H1 (cell line): ENCODE data around the gene PDS5A. TPM values are rescaled to one million over a fixed set of nuclear protein-coding genes. Genes with fewer than 3 reads are reported as not detected.

Experiments
- CTCF ChIA-PET: fragments of 300-600 bp; sonication (Branson Sonifier 250); formaldehyde crosslinking; loops from one replicate; lab custom pipeline; 2021; ENCODE audit not compliant: partially characterized antibody; lab: Charles Lee
- POLR2A ChIA-PET: fragments of 300-600 bp; sonication (Branson Sonifier 250); formaldehyde crosslinking; loops from one replicate; lab custom pipeline; 2021; ENCODE audit warnings: inconsistent platforms; ENCODE audit not compliant: partially characterized antibody; lab: Charles Lee
- DNase-seq, 2 experiments: peaks; one replicate each; pipeline versions ENCODE4 v3.0.0 to v3.0.0-alpha.2; 2010 to 2022; ENCODE audit warnings: low spot score in 2 of 2, low read depth in 1 of 2, mixed read lengths in 1 of 2
- FAIRE-seq: peaks from 2 replicates; lab custom pipeline; 2011; peaks lifted over from hg19 to GRCh38; lab: Jason Lieb, UNC
- H2AFZ ChIP-seq: 2 replicates; pipeline ENCODE4 v1.8.1; 2012; ENCODE audit warnings: low read length, inconsistent platforms
- H2AK5ac ChIP-seq: 2 replicates; pipeline ENCODE4 v1.6.1; 2013; ENCODE audit warnings: low read depth, low read length
- H2BK120ac ChIP-seq: replicated peaks from 2 replicates; pipeline ENCODE3; 2013; ENCODE audit warnings: low read depth, low read length, inconsistent platforms
- H2BK12ac ChIP-seq: 2 replicates; pipeline ENCODE4 v1.6.1; 2013; ENCODE audit warnings: low read depth, low read length
- H2BK15ac ChIP-seq: 2 replicates; pipeline ENCODE4 v1.6.1; 2013; ENCODE audit warnings: low read length
- H2BK20ac ChIP-seq: 2 replicates; pipeline ENCODE4 v1.6.1; 2013; ENCODE audit warnings: low read length
- H2BK5ac ChIP-seq: 2 replicates; pipeline ENCODE4 v1.6.1; 2013; ENCODE audit warnings: low read depth, low read length
- H3K14ac ChIP-seq: 2 replicates; pipeline ENCODE4 v1.6.1; 2013; ENCODE audit warnings: inconsistent platforms; ENCODE audit not compliant: insufficient read length
- H3K18ac ChIP-seq: 2 replicates; pipeline ENCODE4 v1.6.1; 2013; ENCODE audit warnings: low read length; ENCODE audit errors: extremely low read depth
- H3K23ac ChIP-seq: 2 replicates; pipeline ENCODE4 v1.6.1; 2013; ENCODE audit warnings: inconsistent platforms; ENCODE audit not compliant: insufficient read length
- H3K23me2 ChIP-seq: 2 replicates; pipeline ENCODE4 v1.6.1; 2013; ENCODE audit warnings: low read depth, low read length
- H3K27ac ChIP-seq: 2 replicates; pipeline ENCODE4 v1.6.1; 2011; ENCODE audit warnings: low read depth, low read length, inconsistent platforms
- H3K27me3 ChIP-seq, 4 experiments: replicated peaks in 1 of 4; 1 replicate in 1 of 4; 2 replicates in 3 of 4; pipeline versions ENCODE4 v1.6.1 to v1.8.1; 2011 to 2013; ENCODE audit warnings: low read length in 3 of 4, mild to moderate bottlenecking in 3 of 4, inconsistent platforms in 2 of 4, mixed read lengths in 2 of 4, moderate library complexity in 1 of 4; ENCODE audit not compliant: control insufficient read depth in 3 of 4, insufficient read depth in 3 of 4; ENCODE audit errors: extremely low read depth in 1 of 4
- H3K36me3 ChIP-seq, 4 experiments: 2 replicates each; pipeline versions ENCODE4 v1.6.1 to v1.8.1; 2011 to 2013; ENCODE audit warnings: mild to moderate bottlenecking in 4 of 4, low read length in 3 of 4, moderate library complexity in 2 of 4, control low read depth in 1 of 4, inconsistent platforms in 1 of 4; ENCODE audit not compliant: insufficient read depth in 4 of 4, control insufficient read depth in 2 of 4
- H3K4ac ChIP-seq: replicated peaks from 2 replicates; pipeline ENCODE3; 2013; ENCODE audit warnings: low read length, low read depth, mixed read lengths, inconsistent platforms; ENCODE audit not compliant: insufficient read length
- H3K4me1 ChIP-seq, 4 experiments: replicated peaks in 1 of 4; 1 replicate in 1 of 4; 2 replicates in 3 of 4; pipeline versions ENCODE4 v1.6.1 to v1.8.1; 2011 to 2013; ENCODE audit warnings: low read length in 3 of 4, inconsistent platforms in 2 of 4, mixed read lengths in 1 of 4; ENCODE audit not compliant: insufficient read depth in 4 of 4, control insufficient read depth in 3 of 4
- H3K4me2 ChIP-seq, 2 experiments: 2 replicates each; pipeline versions ENCODE4 v1.6.1 to v1.8.1; 2011 to 2013; ENCODE audit warnings: low read depth in 2 of 2, low read length in 2 of 2, control low read depth in 1 of 2, inconsistent platforms in 1 of 2, mild to moderate bottlenecking in 1 of 2; ENCODE audit not compliant: insufficient read depth in 1 of 2
- H3K4me3 ChIP-seq, 4 experiments: fragments of 200-600, 300-600 bp in 1 of 4; sonication (generic), shearing (Covaris generic), sonication (Bioruptor Twin) in 1 of 4; 2 replicates each; pipeline versions ENCODE4 v1.5.1 to v1.8.1; 2011 to 2016; ENCODE audit warnings: low read length in 4 of 4, low read depth in 3 of 4, control low read depth in 2 of 4, inconsistent platforms in 2 of 4, mild to moderate bottlenecking in 2 of 4, mixed read lengths in 1 of 4, moderate library complexity in 1 of 4; ENCODE audit not compliant: insufficient read depth in 2 of 4; ENCODE audit errors: extremely low read depth in 1 of 4
- H3K56ac ChIP-seq: replicated peaks from 2 replicates; pipeline ENCODE3; 2013; ENCODE audit warnings: low read depth, mild to moderate bottlenecking, mixed read lengths, low read length, inconsistent platforms; ENCODE audit not compliant: insufficient read length
- H3K79me1 ChIP-seq: 2 replicates; pipeline ENCODE4 v1.6.1; 2013; ENCODE audit warnings: low read depth, low read length, control low read depth
- H3K79me2 ChIP-seq, 2 experiments: 2 replicates each; pipeline versions ENCODE4 v1.6.1 to v1.8.1; 2012 to 2013; ENCODE audit warnings: low read length in 2 of 2, mild to moderate bottlenecking in 2 of 2, inconsistent platforms in 1 of 2; ENCODE audit not compliant: insufficient read depth in 2 of 2, control insufficient read depth in 1 of 2
- H3K9ac ChIP-seq, 4 experiments: replicated peaks in 1 of 4; 1 replicate in 1 of 4; 2 replicates in 3 of 4; pipeline versions ENCODE4 v1.6.1 to v1.8.1; 2011 to 2013; ENCODE audit warnings: low read depth in 3 of 4, low read length in 3 of 4, control low read depth in 2 of 4, mild to moderate bottlenecking in 2 of 4, moderate library complexity in 2 of 4, inconsistent platforms in 1 of 4; ENCODE audit errors: extremely low read depth in 1 of 4
- H3K9me3 ChIP-seq, 2 experiments: 2 replicates each; pipeline versions ENCODE4 v1.6.1 to v1.8.1; 2012 to 2013; ENCODE audit warnings: mild to moderate bottlenecking in 2 of 2, moderate library complexity in 2 of 2, control low read depth in 1 of 2, inconsistent platforms in 1 of 2, low read depth in 1 of 2, low read length in 1 of 2, mixed read lengths in 1 of 2; ENCODE audit not compliant: insufficient read depth in 2 of 2
- H4K20me1 ChIP-seq, 2 experiments: replicated peaks in 1 of 2; 2 replicates each; pipeline versions ENCODE3 to v1.8.1; 2011 to 2013; ENCODE audit warnings: inconsistent platforms in 2 of 2, low read length in 2 of 2, mild to moderate bottlenecking in 1 of 2; ENCODE audit not compliant: insufficient read depth in 2 of 2, control insufficient read depth in 1 of 2
- H4K5ac ChIP-seq: 2 replicates; pipeline ENCODE4 v1.6.1; 2013; ENCODE audit warnings: low read length, low read depth, mixed read lengths, inconsistent platforms; ENCODE audit not compliant: insufficient read length
- H4K8ac ChIP-seq: 2 replicates; pipeline ENCODE4 v1.8.0; 2013; ENCODE audit warnings: mild to moderate bottlenecking, moderate library complexity, low read length, inconsistent platforms; ENCODE audit not compliant: insufficient read depth; ENCODE audit errors: extremely low read depth
- H4K91ac ChIP-seq: replicated peaks from 2 replicates; pipeline ENCODE3; 2013; ENCODE audit warnings: low read length, mixed read lengths, inconsistent platforms; ENCODE audit not compliant: insufficient read length
- ASH2L ChIP-seq: fragments of 200-600, 300-600 bp; sonication (generic); IDR thresholded peaks from one replicate; pipeline ENCODE4 v1.7.1; 2017; ENCODE audit warnings: low read length
- CBX5 ChIP-seq: fragments of 300-800, 300-1000 bp; sonication (generic); IDR thresholded peaks from 2 replicates; pipeline ENCODE4 v1.7.1; 2016; ENCODE audit warnings: antibody characterized with exemption, low read length, low read depth
- EP300 ChIP-seq, 2 experiments: IDR thresholded peaks; 1 replicate in 1 of 2; 2 replicates in 1 of 2; pipeline ENCODE4 v1.6.1; 2011 to 2012; ENCODE audit warnings: low read depth in 2 of 2, low read length in 2 of 2, mild to moderate bottlenecking in 2 of 2, borderline replicate concordance in 1 of 2, inconsistent platforms in 1 of 2, moderate library complexity in 1 of 2
- FOSL1 ChIP-seq: IDR thresholded peaks from 2 replicates; pipeline ENCODE4 v1.6.1; 2011; ENCODE audit warnings: mild to moderate bottlenecking, low read depth, low read length, moderate library complexity; ENCODE audit not compliant: insufficient read depth
- HDAC2 ChIP-seq, 2 experiments: fragments of 300-600 bp in 1 of 2; sonication (generic) in 1 of 2; IDR thresholded peaks; 2 replicates each; pipeline ENCODE4 v1.6.1; 2011 to 2012; ENCODE audit warnings: low read depth in 2 of 2, low read length in 2 of 2, mild to moderate bottlenecking in 2 of 2, moderate library complexity in 2 of 2, borderline replicate concordance in 1 of 2, inconsistent platforms in 1 of 2
- MAFK ChIP-seq: IDR thresholded peaks from 2 replicates; pipeline ENCODE4 v1.6.1; 2012; ENCODE audit warnings: low read depth, mild to moderate bottlenecking, improper control_type of control experiment, low read length
- NANOG ChIP-seq: IDR thresholded peaks from 2 replicates; pipeline ENCODE4 v1.6.1; 2011; ENCODE audit warnings: low read length, low read depth, mild to moderate bottlenecking, inconsistent platforms; ENCODE audit not compliant: insufficient read depth, poor library complexity, severe bottlenecking
- POLR2AphosphoS5 ChIP-seq: IDR thresholded peaks from 2 replicates; pipeline ENCODE4 v1.6.1; 2011; ENCODE audit warnings: low read depth, low read length
- RFX5 ChIP-seq: IDR thresholded peaks from 2 replicates; pipeline ENCODE4 v1.6.1; 2011; ENCODE audit warnings: low read depth, low read length, improper control_type of control experiment, borderline replicate concordance
- SAP30 ChIP-seq: fragments of 300-600 bp; sonication (generic); IDR thresholded peaks from 2 replicates; pipeline ENCODE4 v1.7.1; 2012; ENCODE audit warnings: low read length, moderate library complexity, mild to moderate bottlenecking, inconsistent platforms; ENCODE audit not compliant: insufficient read depth, insufficient replicate concordance
- SIN3A ChIP-seq, 2 experiments: IDR thresholded peaks in 1 of 2; conservative IDR thresholded peaks in 1 of 2; 2 replicates each; pipeline ENCODE4 v1.6.1; 2011 to 2012; ENCODE audit warnings: low read length in 2 of 2, improper control_type of control experiment in 1 of 2, low read depth in 1 of 2, mild to moderate bottlenecking in 1 of 2
- SP2 ChIP-seq: IDR thresholded peaks from 2 replicates; pipeline ENCODE4 v1.6.1; 2012; ENCODE audit warnings: mild to moderate bottlenecking, low read length, inconsistent platforms
- TCF12 ChIP-seq: IDR thresholded peaks from 2 replicates; pipeline ENCODE4 v1.6.1; 2011; ENCODE audit warnings: low read depth, mild to moderate bottlenecking, low read length
- TEAD4 ChIP-seq: IDR thresholded peaks from 2 replicates; pipeline ENCODE4 v1.6.1; 2012; ENCODE audit warnings: low read depth, low read length, inconsistent platforms, mixed read lengths
- WGBS, 2 experiments: shearing (Covaris generic) in 1 of 2; methylation state at CpG; one replicate each; pipeline versions ENCODE4 v1.1.6 to v1.1.7; 2013 to 2015; ENCODE audit warnings: low lambda C conversion rate in 2 of 2, mixed read lengths in 2 of 2, inconsistent platforms in 1 of 2, low coverage in 1 of 2, missing lambda C conversion rate in 1 of 2; ENCODE audit not compliant: insufficient replicate concordance in 2 of 2, insufficient coverage in 1 of 2, insufficient read length in 1 of 2; ENCODE audit errors: extremely low coverage in 1 of 2, missing lambda C conversion rate in 1 of 2; 5-methylcytosine and 5-hydroxymethylcytosine counted together
- polyA plus RNA-seq, 7 experiments: library from polyadenylated mRNA; depleted of rRNA in 3 of 7; stranded (reverse) in 5 of 7; unstranded in 2 of 7; fragments of >200 nt in 5 of 7; fragments of 200-250 nt in 2 of 7; gene quantifications; 1 replicate in 5 of 7; 2 replicates in 1 of 7; 4 replicates in 1 of 7; pipeline versions ENCODE4 v1.2.1 to v1.2.3, GENCODE V29; 2011 to 2013; ENCODE audit warnings: missing spikeins in 2 of 7, mixed read lengths in 2 of 7
- total RNA-seq: library from RNA; stranded (reverse); fragmentation: NEBNext Ultra II Directional; extraction: Animal tissue kit (Norgen Biotek cat#: 25700); gene quantifications from 2 replicates; pipeline ENCODE4 v1.2.1, GENCODE V29; 2021

Gene PDS5A
- total and polyA plus RNA-seq, 2 of the 8 experiments (the other 6 are each of a cell fraction or from before 2014, with no cell fraction given), result 15.5 to 76.6 TPM

DNA sequence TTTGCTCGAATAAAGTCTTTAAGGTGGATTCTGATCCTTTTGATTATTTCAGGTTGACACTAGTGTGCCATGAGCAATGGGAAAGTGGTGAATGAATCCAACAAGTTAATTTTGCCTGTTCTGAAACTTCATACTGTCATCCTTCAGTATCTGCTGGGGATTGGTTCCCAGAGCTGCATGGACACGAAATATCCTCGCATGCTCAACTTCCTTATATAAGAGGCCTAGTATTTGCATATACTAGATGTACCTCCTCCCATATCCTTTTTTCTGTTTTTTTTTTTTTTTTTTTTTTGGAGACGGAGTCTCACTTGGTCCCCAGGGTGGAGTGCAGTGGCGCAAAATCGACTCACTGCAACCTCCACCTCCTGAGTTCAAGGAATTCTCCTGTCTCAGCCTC, 23.0 kb upstream of the PDS5A start:
- CTCF ChIA-PET, result interaction anchor here (0.5 to 1.1 kb wide), 2 partner anchors 325 to 433 kb away, joined by 3 read pairs; no protein-coding TSS in a partner anchor

More for the DNA sequence above, 23.0 kb upstream of the PDS5A start:
- FAIRE-seq (no peak), DNase-seq (no peak)
- Histone ChIP-seq H4K5ac (no peak overlapping the region), H3K79me2 (no peaks in the 10 kb centered on the region), H2BK12ac (no peak overlapping the region), H3K23me2 (no peaks in the 10 kb centered on the region), H3K79me1 (no peaks in the 10 kb centered on the region), H2AFZ (no peak overlapping the region), H3K36me3 (no peaks in the 10 kb centered on the region), H3K18ac (no peak overlapping the region), H3K9ac (no peak overlapping the region), H4K20me1 (no peaks in the 10 kb centered on the region), H3K14ac (no peak overlapping the region), H3K56ac (no peak overlapping the region), H2BK20ac (no peak overlapping the region), H3K4me1 (no peaks in the 10 kb centered on the region), H2BK5ac (no peak overlapping the region), H3K23ac (no peak overlapping the region), H3K4me2 (no peak overlapping the region), H3K4me3 (no peak overlapping the region), H3K27ac (no peak overlapping the region), H3K27me3 (no peaks in the 10 kb centered on the region), H3K9me3 (no peaks in the 10 kb centered on the region), H2BK15ac (no peak overlapping the region), H4K8ac (no peak overlapping the region), H2BK120ac (no peak overlapping the region), H4K91ac (no peak overlapping the region), H2AK5ac (no peak overlapping the region), H3K4ac (no peak overlapping the region)
- TF ChIP-seq RFX5 (no peak), SP2 (no peak), NANOG (no peak), SIN3A (conservative IDR thresholded peaks at IDR 0.05 in 1 of 2, IDR thresholded peaks at IDR 0.05 in 1 of 2; ENCODE audit: low read depth in 1 of 2, low read length in 2 of 2) (no peak), MAFK (no peak), TCF12 (no peak), ASH2L (no peak), HDAC2 (IDR thresholded peaks at IDR 0.05; ENCODE audit: borderline replicate concordance in 1 of 2, low read depth in 2 of 2, low read length in 2 of 2) (no peak), CBX5 (no peak), SAP30 (no peak), TEAD4 (no peak), EP300 (IDR thresholded peaks at IDR 0.05; ENCODE audit: borderline replicate concordance in 1 of 2, low read depth in 2 of 2, low read length in 2 of 2) (no peak), POLR2AphosphoS5 (no peak), FOSL1 (no peak)
- 95% methylated on average over 6 of the region's 6 CpGs; no CpG with 5 or more reads in 1 of the 2 experiments for WGBS, 2 experiments
- POLR2A ChIA-PET, result no interaction called here
